Measurements from ENCODE around the gene FHOD3. TPM values are rescaled to one million over a fixed set of nuclear protein-coding genes. Genes with fewer than 3 reads are reported as not detected.

Gene FHOD3
- total and polyA plus RNA-seq, 2 experiments from 2014 or later = 2.7 to 8.7 TPM

GRCh38 chr18:36271153-36271552 is 26.4 kb upstream of the FHOD3 start:
- Histone ChIP-seq H3K9me2 (ENCODE audit: insufficient read depth) (no peaks in the 10 kb centered on the region), H4K20me1 (replicated peaks; ENCODE audit: insufficient read depth) (no peaks in the 10 kb centered on the region), H3F3A (replicated peaks; ENCODE audit: low read depth) (no peaks in the 10 kb centered on the region), H3K4me2 (no peak overlapping the region), H3K4me1 (ENCODE audit: insufficient read depth) (no peaks in the 10 kb centered on the region; the same call in 1 of the 2 replicates), H3K79me2 (replicated peaks; ENCODE audit: insufficient read depth) (no peaks in the 10 kb centered on the region), H3K4me3 (no peak overlapping the region), H3K27me3 (ENCODE audit: insufficient read depth) (no peaks in the 10 kb centered on the region), H2AFZ (no peak overlapping the region), H3K27ac (ENCODE audit: low read depth) (no peak overlapping the region), H3K36me3 (ENCODE audit: insufficient read depth) (no peaks in the 10 kb centered on the region)
- Mint-ChIP-seq H3K27me3 (ENCODE audit: insufficient read depth, low read depth, poor library complexity) (no peaks in the 10 kb centered on the region), H3K4me1 (peaks cover 17% of the 10 kb centered on the region), H3K9me3 (peaks cover 13% of the 10 kb centered on the region; the same call in 2 of the 3 replicates), H3K36me3 (ENCODE audit: low read depth) (peaks cover 20% of the 10 kb centered on the region), H3K4me3 (no peak overlapping the region), H3K27ac (no peak overlapping the region)
- ATAC-seq (no peak), DNase-seq (ENCODE audit: low spot score) (no peak)
- TF ChIP-seq CREB1 (CRISPR knock-in tag; IDR thresholded peaks at IDR 0.05; ENCODE audit: low read depth) (no peak), NANOG (IDR thresholded peaks at IDR 0.05; ENCODE audit: borderline replicate concordance) (no peak), EZH2phosphoT487 (IDR thresholded peaks at IDR 0.05; ENCODE audit: unreplicated experiment) (no peak), ZNF114 (CRISPR knock-in tag; IDR thresholded peaks at IDR 0.05) (no peak), ZNF331 (CRISPR knock-in tag; IDR thresholded peaks at IDR 0.05; ENCODE audit: low read depth) (no peak), REST (IDR thresholded peaks at IDR 0.05; ENCODE audit: unreplicated experiment) (no peak), POLR2AphosphoS5 (IDR thresholded peaks at IDR 0.05; ENCODE audit: low read depth) (no peak), ZNF462 (CRISPR knock-in tag; IDR thresholded peaks at IDR 0.05) (no peak), JUNB (IDR thresholded peaks at IDR 0.05; ENCODE audit: unreplicated experiment) (no peak), ETS1 (IDR thresholded peaks at IDR 0.05) (no peak)
